Upper lobe of left lung (tissue), 4 donors: Measurements from ENCODE around the gene TMUB1.

Experiments used
- CTCF ChIP-seq, 6 experiments: fragments of 450-650 bp in 4 of 6; fragments of 200-600 bp in 2 of 6; sonication (generic) in 2 of 6; IDR thresholded peaks; one replicate each; pipeline ENCODE4 v1.5.1; 2016 to 2019; ENCODE audit warnings: antibody characterized with exemption in 6 of 6
- EP300 ChIP-seq, 4 donors: sonication (generic); formaldehyde crosslinking; IDR thresholded peaks; one replicate each; pipeline ENCODE4 v1.5.1; 2017; ENCODE audit warnings: antibody characterized with exemption in 4 of 4, control low read depth in 2 of 4
- POLR2A ChIP-seq, 4 donors: fragments of 450-650 bp; IDR thresholded peaks; one replicate each; pipeline ENCODE4 v1.5.1; 2016 to 2017; ENCODE audit warnings: antibody characterized with exemption in 4 of 4, mild to moderate bottlenecking in 2 of 4
- POLR2AphosphoS5 ChIP-seq, 2 donors: sonication (generic); formaldehyde crosslinking; IDR thresholded peaks; one replicate each; pipeline ENCODE4 v1.5.1; 2017; ENCODE audit warnings: antibody characterized with exemption in 2 of 2

- no peak for TF ChIP-seq CTCF (IDR thresholded peaks at IDR 0.05)
- no peak for TF ChIP-seq POLR2A (IDR thresholded peaks at IDR 0.05)
- TF ChIP-seq POLR2AphosphoS5 (IDR thresholded peaks at IDR 0.05) = no peak
- TF ChIP-seq EP300 (IDR thresholded peaks at IDR 0.05) = no peak
Measured at GRCh38 chr7:151063212-151063561, 20.1 kb downstream of the TMUB1 start.
